Stomach (tissue), 9 donors: ENCODE data around the gene DENND6B. TPM values are rescaled to one million over a fixed set of nuclear protein-coding genes. Genes with fewer than 3 reads are reported as not detected.

Experiments used
- DNase-seq, 2 donors: peaks; one replicate each; pipeline versions ENCODE4 v3.0.0 to v3.0.0-alpha.2; 2013 to 2019
- H3K27ac ChIP-seq, 5 donors: fragments of 200-600 bp in 4 of 5; sonication (generic) in 4 of 5; one replicate each; pipeline ENCODE4 v1.5.1; 2013 to 2019; ENCODE audit warnings: mild to moderate bottlenecking in 1 of 5, moderate library complexity in 1 of 5
- H3K27me3 ChIP-seq, 3 donors: fragments of 200-600 bp; sonication (generic); one replicate each; pipeline ENCODE4 v1.5.1; 2017 to 2019; ENCODE audit warnings: mixed run types in 1 of 3
- H3K36me3 ChIP-seq, 4 donors: fragments of 200-600 bp; sonication (generic); 1 replicate in 3 of 4; 2 replicates in 1 of 4; pipeline ENCODE4 v1.5.1; 2016 to 2019
- H3K4me1 ChIP-seq, 4 donors: fragments of 200-600 bp; sonication (generic); one replicate each; pipeline ENCODE4 v1.5.1; 2016 to 2019
- H3K4me3 ChIP-seq, 4 donors: fragments of 200-600 bp; sonication (generic) in 3 of 4; one replicate each; pipeline ENCODE4 v1.5.1; 2016 to 2019; ENCODE audit warnings: mild to moderate bottlenecking in 1 of 4
- H3K9me3 ChIP-seq, 4 donors: fragments of 200-600 bp; sonication (generic); one replicate each; pipeline ENCODE4 v1.5.1; 2016 to 2019
- CTCF ChIP-seq, 7 experiments: fragments of 450-650 bp in 4 of 7; fragments of 200-600 bp in 3 of 7; sonication (generic) in 3 of 7; IDR thresholded peaks; one replicate each; pipeline ENCODE4 v1.5.1; 2016 to 2019; ENCODE audit warnings: antibody characterized with exemption in 7 of 7, control low read depth in 2 of 7, mild to moderate bottlenecking in 1 of 7
- EP300 ChIP-seq: sonication (generic); formaldehyde crosslinking; IDR thresholded peaks from one replicate; pipeline ENCODE4 v1.6.1; 2017; ENCODE audit warnings: antibody characterized with exemption
- POLR2A ChIP-seq, 4 donors: fragments of 450-650 bp; IDR thresholded peaks; one replicate each; pipeline ENCODE4 v1.6.1; 2016; ENCODE audit warnings: antibody characterized with exemption in 4 of 4, control low read depth in 2 of 4, mild to moderate bottlenecking in 1 of 4, moderate library complexity in 1 of 4
- POLR2AphosphoS5 ChIP-seq, 3 donors: sonication (generic); formaldehyde crosslinking; IDR thresholded peaks; one replicate each; pipeline ENCODE4 v1.6.1; 2016; ENCODE audit warnings: antibody characterized with exemption in 3 of 3
- WGBS, 5 donors: extraction: QIAGEN DNeasy Blood & Tissue Kit in 3 of 5; methylation state at CpG; one replicate each; pipeline versions ENCODE4 v1.1.5 to v1.1.7; 2013 to 2018; 5-methylcytosine and 5-hydroxymethylcytosine counted together
- intact Hi-C: fragments of 100-400 bp; cut with DNase I; formaldehyde crosslinking; loops from one replicate; pipeline ENCODE4 v1.15.1; 2023; ENCODE audit warnings: low total_unique reads
- polyA plus RNA-seq, 3 donors: library from polyadenylated mRNA; stranded (reverse); fragments of 200-250 nt; gene quantifications; one replicate each; pipeline ENCODE4 v1.2.3, GENCODE V29; 2013
- total RNA-seq, 5 donors: library from RNA; depleted of rRNA; stranded (reverse); fragments of >200 nt; gene quantifications; one replicate each; pipeline versions ENCODE4 v1.1.0 to v1.2.3, GENCODE V29; 2014 to 2016
- donor health status: healthy with polysubstance abuse.
- donor health status: Bipolar disorder and iron deficiency.
- donor health status: healthy.

DENND6B gene
- total and polyA plus RNA-seq, 8 donors = 2.0 to 13.4 (median 4.0) TPM

DNA sequence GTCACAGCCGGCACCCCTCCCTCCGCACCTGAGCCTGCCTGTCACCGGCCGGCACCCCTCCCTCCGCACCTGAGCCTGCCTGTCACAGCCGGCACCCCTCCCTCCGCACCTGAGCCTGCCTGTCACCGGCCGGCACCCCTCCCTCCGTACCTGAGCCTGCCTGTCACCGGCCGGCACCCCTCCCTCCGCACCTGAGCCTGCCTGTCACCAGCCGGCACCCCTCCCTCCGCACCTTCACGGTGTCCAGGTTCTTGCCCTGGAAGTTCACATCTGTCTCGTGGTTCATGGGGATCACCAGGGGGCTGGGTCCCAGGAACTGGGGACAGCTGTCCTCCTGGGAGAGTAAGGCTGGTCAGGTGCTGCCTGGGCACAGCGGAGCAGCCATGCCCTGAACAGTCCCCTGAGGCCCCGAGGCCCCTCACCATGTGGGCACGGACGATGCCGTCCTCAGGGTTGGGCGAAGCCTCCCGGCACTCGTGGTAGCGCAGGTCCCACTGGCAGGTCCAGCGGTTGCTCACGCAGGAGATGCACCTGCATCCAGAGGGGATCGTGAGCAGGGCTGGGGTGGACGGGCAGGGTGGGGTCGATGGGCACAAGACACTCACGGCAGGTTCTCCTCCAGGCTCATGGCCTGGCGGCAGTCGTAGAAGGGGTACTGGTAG, 41.1 kb downstream of the DENND6B start:
- TF ChIP-seq CTCF (IDR thresholded peaks at IDR 0.05) = no peak
- peak in 1 of 3 donors; percentile 5 for TF ChIP-seq POLR2AphosphoS5 (IDR thresholded peaks at IDR 0.05)
- H3K27me3 ChIP-seq = no peaks in the 10 kb centered on the region
- peaks cover 85 to 96% (median 93%) of the 10 kb centered on the region in 4 donors for H3K36me3 ChIP-seq
- peaks cover 68 to 91% (median 82%) of the 10 kb centered on the region in 4 donors for H3K4me1 ChIP-seq
- peak in 1 of 2 donors; percentile 70 for DNase-seq
- intact Hi-C loops = no loop called here
- H3K4me3 ChIP-seq = no peak overlapping the region
- H3K27ac ChIP-seq = peak overlapping the region; percentile 87 to 95 (median 94)
- H3K9me3 ChIP-seq = no peaks in the 10 kb centered on the region
- WGBS, 5 donors = 59 to 91% (median 71%) methylated on average over 18 to 29 of the region's 34 CpGs

DNA sequence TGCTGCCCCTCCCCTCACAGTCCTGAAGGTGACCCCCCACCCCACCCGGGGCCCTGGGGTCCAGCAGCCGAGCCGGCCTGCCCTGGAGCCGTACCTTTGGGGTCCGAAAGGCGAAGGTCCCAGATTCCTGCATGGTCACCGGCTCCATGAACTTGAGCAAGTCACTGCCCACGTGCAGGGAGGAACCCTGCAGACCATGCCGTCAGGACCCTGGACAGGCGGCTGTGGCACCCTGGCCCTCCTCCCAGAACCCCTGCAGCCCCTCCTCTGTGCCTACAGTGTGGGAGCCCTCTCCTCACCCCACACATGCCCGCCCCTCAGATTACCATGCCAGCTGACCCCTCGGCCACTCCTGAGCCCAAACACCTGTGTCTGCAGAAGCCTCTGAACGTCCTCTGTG, 42.3 kb downstream of the DENND6B start:
- peak overlapping the region in 1 of 4 donors; percentile 27 for H3K4me3 ChIP-seq
- H3K36me3 ChIP-seq = peaks cover 91 to 96% (median 95%) of the 10 kb centered on the region in 4 donors
- intact Hi-C loops = no loop called here
- WGBS, 5 donors = 78 to 87% (median 79%) methylated on average over 10 to 13 of the region's 13 CpGs
- DNase-seq = no peak
- TF ChIP-seq EP300 = no peak
- no peak for TF ChIP-seq CTCF (IDR thresholded peaks at IDR 0.05)
- TF ChIP-seq POLR2A (IDR thresholded peaks at IDR 0.05) = no peak
- TF ChIP-seq POLR2AphosphoS5 (IDR thresholded peaks at IDR 0.05) = no peak
- H3K27me3 ChIP-seq = no peaks in the 10 kb centered on the region
- peak overlapping the region; percentile 88 to 95 (median 92) for H3K27ac ChIP-seq
- peaks cover 59 to 91% (median 80%) of the 10 kb centered on the region in 4 donors for H3K4me1 ChIP-seq
- no peaks in the 10 kb centered on the region for H3K9me3 ChIP-seq

DNA sequence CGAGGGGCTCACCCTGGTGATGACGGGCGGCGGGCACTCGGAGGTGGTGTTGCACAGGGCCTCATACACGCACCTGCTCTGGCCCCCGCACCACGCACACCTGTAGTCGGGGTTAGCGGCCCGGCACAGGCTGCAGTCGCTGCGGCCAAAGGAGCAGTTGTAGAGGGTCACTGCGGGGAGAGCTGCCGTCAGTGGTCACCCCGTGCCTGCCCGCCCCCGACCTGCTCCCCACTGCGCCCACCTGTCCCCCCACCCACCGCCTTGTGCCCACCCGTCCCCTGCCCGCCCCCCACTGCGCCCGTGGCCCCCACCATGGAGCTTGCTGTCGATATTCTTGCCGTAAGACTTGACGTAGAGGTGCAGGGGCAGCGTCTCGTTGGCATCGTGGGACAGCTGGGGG, 43.0 kb downstream of the DENND6B start:
- TF ChIP-seq CTCF (IDR thresholded peaks at IDR 0.05) (no peak), EP300 (no peak), POLR2AphosphoS5 (IDR thresholded peaks at IDR 0.05) (no peak), POLR2A (IDR thresholded peaks at IDR 0.05) (no peak)
- Histone ChIP-seq H3K9me3 (no peaks in the 10 kb centered on the region), H3K27ac (peak overlapping the region; percentile 88 to 95 (median 92)), H3K36me3 (peaks cover 91 to 96% (median 95%) of the 10 kb centered on the region in 4 donors), H3K4me3 (peak overlapping the region in 2 of 4 donors; percentile 19 to 27), H3K4me1 (peaks cover 52 to 87% (median 75%) of the 10 kb centered on the region in 4 donors), H3K27me3 (no peaks in the 10 kb centered on the region)
- intact Hi-C loops = no loop called here
- DNase-seq = no peak
- WGBS, 5 donors = 87 to 95% (median 92%) methylated on average over 17 to 30 of the region's 30 CpGs

GRCh38 chr22:50282361-50283155, 44.3 kb downstream of the DENND6B start:
- WGBS, 5 donors = 35 to 71% (median 53%) methylated on average over 17 to 45 of the region's 45 CpGs
- H3K36me3 ChIP-seq = peaks cover 91 to 96% (median 95%) of the 10 kb centered on the region in 4 donors
- peak overlapping the region in 3 of 4 donors; percentile 8 to 27 (median 24) for H3K4me3 ChIP-seq
- intact Hi-C loops = no loop called here
- peak; percentile 33 to 77 (median 62) for TF ChIP-seq POLR2AphosphoS5 (IDR thresholded peaks at IDR 0.05)
- TF ChIP-seq EP300 = no peak
- peak in 1 of 4 donors; percentile 26 for TF ChIP-seq POLR2A (IDR thresholded peaks at IDR 0.05)
- TF ChIP-seq CTCF (IDR thresholded peaks at IDR 0.05) = no peak
- H3K27ac ChIP-seq = peak overlapping the region; percentile 84 to 95 (median 92)
- DNase-seq = peak; percentile 91 to 96
- no peaks in the 10 kb centered on the region for H3K9me3 ChIP-seq
- H3K27me3 ChIP-seq = no peaks in the 10 kb centered on the region
- peaks cover 52 to 81% (median 64%) of the 10 kb centered on the region in 4 donors for H3K4me1 ChIP-seq
